Ammon's horn (tissue), 1 donor: ENCODE data around the gene SYPL1.

Source experiments
- DNase-seq: peaks from one replicate; pipeline ENCODE4 v3.0.0-alpha.2; 2016; ENCODE audit warnings: low spot score

Gene SYPL1

DNA sequence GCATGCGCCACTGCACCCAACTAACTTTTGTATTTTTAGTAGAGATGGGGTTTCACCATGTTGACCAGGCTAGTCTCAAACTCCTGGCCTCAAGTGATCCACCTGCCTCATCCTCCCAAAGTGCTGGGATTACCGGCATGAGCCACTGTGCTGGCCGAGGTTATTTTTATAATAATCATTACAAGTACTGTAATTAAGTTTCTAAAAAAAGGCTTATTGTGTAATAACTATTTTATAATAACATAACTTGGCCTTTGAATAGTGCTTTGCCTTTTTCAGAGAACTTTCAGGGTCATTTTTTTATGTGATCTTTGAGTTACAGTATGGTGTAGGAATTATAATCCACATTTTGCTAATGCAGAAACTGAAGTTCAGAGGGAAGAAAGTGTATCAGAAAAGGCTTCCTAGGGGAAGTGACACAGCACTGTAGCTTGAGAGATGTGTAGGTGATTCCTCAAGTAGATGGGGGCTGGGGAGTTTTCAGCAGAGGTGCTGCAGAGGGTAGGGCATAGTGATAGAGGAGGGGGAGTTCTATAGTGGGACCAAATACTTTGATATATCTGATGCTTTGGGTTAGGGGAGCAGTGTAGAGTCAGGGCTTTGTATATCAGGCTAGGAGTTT, 9.2 kb upstream of the SYPL1 start:
- no peak for DNase-seq

DNA sequence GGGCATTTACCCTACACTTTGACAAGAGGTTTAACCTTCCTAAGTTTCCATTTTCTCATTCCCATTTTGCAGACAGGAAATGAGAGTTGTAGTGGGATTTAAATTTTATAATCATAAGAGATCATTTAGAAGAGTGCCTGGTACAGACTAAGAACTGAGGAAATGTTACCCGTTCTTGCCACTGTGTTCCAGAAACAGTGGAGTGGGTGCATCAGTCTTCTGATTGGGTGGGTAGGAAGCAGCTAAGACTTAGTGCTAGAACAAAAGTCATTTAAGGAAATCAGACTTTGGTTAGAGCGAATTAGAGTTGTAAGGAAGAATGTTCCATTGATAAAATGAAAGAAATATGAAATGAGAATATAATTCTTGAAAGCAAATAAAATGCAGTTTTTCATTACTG, 8.4 kb upstream of the SYPL1 start:
- DNase-seq = no peak

DNA sequence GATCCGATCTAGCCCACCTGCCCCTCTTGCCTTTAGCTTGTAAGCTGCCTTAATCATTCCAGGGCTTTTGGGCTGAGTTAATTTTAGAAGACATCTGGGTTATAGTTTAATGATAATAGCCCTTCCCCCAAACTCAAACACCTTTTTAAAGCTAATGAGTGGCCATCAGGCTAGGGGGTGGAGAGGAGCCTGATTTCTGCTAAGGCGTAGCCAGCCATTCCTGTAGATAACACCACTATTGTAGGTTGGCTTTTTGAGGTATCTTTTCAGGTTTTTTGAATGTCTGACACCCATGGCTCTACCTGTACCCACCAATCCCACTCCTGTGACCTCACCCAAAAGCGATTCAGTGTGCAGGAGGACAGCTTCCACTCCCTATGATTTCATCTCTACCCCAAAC, 7.6 kb upstream of the SYPL1 start:
- DNase-seq = no peak

DNA sequence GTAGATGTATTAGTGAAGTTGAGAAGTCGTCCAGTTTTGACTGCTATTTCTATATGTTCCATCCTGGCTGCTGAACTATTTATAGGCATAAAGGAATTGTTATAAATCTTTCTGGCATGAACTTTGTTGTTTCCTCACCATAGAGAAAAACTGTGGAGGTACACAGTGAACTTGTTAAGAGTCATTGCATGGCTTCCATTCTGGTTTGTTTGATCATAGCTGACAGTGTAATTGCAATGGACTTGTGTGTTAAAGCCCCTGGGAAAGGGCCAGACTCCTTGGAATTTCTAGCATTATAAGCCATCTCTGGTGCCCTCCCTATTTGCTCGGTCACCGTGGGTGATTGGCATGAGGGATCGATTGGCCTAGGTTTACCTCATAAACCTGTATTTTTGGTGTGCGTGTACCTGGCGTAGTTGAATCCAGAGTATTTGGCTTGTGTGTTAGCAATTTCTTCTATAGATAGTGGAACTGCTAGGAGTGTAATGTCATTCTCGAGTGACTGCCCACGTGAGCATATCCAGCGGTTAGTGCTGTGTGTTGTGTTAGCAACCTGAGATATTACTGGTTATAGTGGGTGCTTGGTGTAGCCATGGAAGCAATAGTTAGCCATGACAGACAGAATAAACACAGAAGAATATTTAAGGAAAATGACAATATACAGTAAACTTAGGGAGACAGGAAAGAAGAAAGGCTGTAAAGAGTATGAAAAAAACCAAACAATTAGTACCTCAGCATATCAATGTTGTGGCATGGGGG, 5.9 kb upstream of the SYPL1 start:
- DNase-seq = no peak

DNA sequence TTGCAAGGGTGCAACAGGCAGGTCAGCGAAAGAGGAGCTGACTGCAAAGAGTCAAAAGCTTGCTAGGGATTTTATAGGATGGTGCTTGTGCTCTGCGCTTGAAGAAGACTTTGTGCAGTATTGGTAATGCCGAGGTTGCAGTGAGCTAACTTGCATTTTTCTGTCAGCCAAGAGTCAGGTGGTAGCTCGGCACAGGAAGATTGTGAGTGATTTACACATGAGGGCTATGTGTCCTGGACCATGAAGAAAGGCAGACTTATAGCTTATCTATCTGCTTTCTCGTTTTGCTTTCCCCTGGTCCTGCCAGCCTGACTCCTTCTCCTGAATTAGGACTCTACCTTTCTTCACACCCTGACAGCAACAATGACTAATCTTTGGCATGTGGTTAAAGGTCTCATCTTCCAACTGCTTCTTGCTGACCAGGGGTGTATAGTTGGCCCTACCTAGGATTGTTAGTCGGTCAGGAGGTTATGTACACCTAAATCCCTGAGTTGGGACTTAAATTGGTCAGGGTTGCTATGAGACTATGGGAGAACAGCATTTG, 4.1 kb upstream of the SYPL1 start:
- DNase-seq = no peak

DNA sequence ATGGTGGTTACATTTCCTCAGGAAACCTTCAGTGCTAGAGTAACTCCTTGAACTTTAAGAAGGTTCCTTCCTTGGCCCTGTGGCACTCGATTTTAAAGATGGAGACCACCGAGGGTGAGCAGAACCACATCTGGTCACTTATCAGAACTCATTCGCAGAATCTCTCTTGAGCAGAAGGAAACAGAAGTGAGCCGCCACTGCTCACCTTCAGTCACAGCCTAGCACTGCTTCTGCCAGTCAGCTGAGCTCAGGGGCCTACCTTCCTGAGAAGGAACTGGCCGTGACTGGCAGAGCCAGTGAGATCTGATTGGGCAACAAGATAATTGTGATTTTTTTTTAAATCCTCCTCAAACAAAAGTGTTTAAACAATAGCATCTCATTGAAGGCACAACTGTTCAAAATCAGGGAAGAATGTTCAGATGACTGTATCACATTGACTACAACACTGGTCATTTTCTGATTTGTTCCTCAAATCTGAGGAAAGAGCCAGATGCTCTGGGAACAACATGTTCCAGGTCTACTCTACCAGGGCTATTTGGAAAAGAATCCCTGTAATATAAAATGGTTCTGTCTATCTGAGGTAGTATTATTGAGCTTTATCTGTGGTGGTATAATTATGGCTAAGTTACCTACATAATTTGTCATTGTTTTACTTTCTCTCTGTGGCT, 2.7 kb upstream of the SYPL1 start:
- no peak for DNase-seq

DNA sequence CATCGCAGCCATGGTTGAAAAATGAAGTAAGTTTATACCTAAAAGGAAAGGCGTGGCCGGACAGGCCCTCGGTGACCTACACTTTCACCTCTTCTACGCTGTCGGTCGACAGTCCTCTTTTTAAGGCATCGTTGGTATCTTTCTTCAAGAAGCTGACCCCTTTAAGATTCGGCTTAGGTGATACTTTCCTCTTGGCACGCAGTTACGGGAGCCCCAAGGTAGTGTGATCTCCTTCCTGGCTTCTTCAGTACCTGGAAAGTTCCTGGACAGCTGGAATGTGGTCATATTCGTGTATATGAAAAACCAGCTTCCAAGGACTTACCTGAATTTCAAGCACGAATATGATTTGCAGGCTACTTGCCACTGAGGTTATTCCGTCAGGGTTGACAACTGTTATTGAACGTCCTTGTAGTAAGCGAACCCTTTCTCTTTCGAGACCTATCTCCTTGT, 885 bp upstream of the SYPL1 start:
- no peak for DNase-seq

DNA sequence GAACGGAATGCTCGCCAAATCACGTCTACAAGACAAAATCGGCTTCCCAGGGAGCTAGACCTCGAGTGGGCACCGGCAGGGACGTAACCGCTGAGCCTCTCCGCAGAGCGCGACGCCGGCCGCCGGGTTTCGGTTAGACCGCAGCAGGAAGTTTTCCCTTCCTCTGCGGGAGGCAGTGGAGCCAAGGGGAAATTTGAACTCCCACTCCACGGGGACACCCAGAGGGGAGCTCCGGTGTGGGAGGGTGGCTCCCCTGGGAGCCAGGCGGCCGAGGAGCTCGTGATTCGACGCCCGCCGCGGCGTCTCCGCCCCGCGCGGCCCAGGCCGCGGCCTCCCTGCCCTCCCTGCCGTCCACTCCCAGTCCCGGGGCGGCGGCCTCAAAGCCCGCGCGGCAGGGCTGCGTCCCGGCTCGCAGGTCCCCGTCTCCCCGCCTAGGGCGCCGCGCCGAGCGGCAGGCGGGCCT, 426 bp downstream of the SYPL1 start:
- peak; percentile 52 for DNase-seq

DNA sequence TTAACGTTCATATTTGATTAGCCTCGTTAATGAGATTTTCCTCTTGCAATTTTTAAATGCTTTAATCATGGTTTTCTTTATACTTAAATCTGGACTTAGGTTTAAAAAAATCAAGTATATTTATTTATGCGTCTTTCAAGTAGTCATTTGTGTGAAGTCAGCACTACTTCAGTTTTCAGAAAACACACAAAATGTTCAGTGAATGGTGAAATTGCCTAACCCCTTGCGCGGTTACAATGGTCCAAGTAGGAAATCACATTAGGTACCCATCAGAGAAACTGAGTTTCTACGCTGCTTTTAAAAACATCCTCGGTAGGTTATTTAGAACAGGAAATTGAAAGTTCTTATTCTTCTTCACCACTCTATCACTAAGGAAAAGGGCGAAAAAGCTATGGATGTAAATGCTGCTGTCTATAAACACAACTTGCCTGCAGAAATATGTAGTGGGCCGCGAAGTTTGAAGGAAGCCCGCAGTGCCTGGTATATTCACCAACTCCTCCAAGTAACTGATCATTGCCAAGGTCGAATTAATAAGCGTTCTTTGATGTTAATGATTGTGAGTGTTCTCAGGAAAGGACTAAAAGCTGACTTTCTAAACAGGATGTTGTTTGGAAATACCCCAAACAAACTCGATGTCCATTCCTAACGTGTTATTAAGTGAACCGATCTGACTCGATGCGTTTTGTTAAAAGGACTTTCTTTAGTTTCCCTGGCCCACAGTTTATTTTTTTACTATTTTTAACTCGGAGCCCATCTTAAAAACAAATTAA, 1.0 kb downstream of the SYPL1 start:
- DNase-seq = peak; percentile 22

DNA sequence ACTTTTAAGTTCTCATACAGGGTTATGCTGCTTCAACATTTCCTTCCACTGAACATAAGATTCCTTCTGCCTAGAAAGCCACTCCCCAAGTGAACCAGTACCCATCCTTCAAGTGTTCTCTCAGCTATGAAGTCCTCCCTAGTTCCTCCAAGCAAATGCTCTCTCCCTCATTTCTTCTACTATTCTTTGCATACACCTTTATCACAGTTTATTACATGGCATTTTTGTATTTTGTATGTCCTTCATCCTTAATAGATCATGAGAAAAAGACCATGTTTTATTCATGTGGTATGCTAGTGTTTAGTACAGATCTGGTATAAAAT, 1.9 kb downstream of the SYPL1 start:
- DNase-seq = no peak

DNA sequence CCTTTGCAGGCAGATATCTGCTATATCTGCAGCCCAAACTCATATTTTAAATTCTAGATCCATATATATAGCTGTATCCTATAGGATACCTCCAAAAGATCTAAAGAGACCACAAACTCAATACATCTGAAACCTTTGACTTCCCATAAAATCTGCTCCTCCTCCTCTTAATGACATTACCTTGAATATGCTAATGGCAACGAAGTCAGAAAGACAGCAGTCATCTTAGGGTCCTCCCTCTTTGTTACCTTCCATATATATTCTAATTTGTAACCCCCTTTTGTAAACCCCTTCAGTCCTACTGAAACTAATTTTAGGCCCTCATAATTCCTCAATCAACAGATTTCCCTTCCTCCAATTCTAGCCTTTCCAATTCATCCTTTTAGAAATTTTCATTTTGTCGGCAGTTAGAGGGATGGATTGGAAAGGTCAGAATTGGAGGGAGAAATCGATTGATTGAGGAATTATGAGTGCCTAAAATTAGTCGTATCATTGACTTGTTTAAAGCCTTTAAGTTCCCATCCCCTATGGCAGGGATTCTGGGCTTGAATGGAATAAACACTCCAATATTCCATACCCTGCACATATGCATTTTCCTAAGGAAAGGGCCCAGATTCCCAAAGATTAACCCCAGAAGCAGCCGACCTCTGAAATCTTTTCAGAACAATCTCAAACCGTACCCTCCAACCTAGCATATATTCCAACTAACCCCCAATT, 2.4 kb downstream of the SYPL1 start:
- DNase-seq = no peak

DNA sequence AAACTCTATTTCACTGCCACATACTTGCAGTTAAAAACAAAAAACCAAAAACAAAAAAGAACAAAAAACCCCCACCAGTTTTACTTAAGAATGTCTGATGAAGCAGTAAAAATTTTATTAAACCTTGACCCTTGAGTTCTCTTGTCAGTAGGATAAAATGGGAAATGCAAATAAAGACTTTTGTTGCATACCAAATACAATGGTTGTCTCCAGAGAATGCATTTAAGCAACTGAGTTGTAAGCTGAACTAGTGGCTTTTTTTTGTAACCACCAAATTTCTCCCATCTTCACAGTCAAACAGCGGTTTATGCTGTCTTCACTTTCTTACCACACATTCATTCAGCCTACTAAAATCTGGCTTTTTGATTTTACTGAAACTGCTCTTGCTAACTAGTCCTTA, 3.1 kb downstream of the SYPL1 start:
- no peak for DNase-seq

DNA sequence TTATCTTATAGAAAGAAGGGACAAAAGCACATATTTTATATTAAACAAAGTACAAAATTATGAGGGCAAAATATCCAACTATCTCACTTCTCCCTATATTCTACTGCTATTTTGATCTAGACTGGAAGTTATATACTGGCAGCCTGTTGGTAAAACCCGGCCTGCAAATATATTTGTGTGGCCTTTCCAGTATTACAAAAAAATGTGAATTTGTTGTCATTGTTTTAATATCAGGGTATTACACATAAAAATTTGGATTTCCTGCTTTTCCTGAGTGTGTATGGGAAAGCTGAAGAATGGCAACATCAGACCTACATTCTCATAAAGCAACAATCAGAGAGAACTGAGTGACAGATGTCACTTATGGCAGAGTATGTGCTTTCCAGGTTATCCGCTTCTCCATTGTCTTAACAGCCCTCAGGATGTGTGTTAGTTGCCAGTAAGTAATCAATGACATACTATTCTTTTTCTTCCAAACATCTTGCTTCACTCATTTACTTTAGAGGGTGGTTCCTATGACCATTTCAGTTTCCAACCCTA, 7.3 kb downstream of the SYPL1 start:
- no peak for DNase-seq

DNA sequence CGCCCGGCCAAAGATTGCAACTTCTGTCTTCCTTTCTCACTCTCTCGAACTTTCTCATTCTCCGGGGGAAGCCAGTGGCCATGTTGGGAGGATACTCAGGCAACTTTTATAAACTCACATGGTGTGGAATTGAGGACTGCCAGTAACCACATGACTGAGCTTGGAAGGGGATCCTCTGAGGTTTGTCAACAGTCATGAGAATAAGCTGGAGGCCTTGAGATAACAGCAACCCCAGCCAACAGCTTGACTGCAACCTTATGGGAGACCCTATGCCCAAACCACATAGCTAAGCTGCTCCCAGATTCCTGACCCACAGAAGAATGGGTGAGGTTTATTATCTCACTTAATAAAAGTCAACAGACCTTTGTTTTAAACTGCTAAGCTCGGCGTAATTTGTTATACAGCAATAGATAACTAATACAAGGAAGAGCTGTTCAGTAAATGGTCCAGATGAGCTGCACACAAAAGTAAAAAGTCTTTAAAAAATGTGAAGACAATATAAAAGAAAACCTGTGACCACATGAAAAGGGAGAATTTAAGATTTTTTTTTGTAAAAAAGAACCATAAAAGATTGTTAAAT, 9.6 kb downstream of the SYPL1 start:
- DNase-seq = no peak

DNA sequence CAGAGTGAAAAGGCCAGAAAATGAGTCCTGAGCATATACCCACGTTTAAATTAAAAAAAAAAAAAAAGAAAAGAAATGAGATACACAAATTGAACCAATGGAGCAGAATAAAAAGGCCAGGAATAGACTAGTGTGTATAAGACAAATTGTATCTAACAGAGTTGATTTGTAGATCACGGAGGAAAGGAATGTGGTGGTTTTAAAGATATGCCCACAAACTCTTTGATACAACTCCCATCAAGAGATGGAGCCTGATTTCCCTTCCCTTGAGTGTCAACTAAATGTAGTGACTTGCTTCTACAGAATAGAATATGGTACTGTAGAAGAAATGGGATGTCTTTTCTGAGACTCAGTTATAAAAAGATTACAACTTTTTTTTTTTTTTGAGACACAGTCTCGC, 10.4 kb downstream of the SYPL1 start:
- DNase-seq = no peak

DNA sequence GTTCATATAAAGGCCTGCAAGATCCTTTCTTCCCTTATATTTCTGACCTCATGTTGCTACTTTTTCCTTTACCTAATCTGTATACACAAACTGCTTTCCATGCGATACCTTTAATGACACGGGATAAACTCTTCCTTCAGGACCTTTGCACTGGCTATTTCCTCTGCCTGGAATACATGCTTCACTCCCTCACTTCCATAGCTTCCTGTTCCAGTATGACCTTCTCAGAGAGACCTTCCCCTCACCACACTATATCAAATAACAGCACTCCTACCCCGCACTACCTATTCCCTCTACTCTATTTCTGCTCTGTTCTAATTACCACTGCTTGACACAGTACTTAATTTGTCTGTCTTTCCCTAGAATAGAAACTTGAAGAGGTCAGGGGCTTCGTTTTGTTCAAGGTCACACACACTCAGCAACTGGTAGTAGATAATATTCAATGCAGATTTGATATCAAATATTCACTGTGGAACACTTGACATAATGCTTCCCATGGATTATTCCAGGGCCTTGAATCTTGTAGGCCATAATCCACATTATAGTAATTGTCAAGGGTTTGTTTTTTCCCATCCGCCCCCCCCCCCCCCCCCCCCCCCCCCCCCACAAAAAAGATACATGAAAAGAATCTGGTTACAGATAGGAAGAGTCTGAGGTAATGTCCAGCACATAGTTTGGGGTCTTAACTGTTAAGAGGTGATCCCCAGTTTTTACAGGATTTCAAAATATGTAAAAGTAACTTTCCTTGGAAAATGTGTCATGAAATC, 11.1 kb downstream of the SYPL1 start:
- DNase-seq = no peak

DNA sequence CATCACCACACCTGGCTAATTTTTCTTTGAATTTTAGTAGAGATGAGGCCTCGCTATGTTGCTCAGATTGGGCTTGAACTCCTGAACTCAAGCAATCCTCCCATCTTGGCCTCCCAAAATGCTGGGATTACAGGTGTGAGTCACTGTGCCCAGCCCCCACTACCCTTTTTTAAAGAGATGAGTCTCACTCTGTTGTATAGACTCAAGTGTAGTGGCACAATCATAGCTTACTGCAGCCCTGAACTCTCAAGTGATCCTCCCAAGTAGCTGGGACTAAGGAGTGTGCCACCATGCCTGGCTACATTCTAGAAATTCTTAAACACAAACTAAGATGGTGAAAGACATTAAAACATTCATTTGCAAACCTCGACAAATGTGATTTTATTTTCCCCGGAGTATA, 12.6 kb downstream of the SYPL1 start:
- DNase-seq = no peak

DNA sequence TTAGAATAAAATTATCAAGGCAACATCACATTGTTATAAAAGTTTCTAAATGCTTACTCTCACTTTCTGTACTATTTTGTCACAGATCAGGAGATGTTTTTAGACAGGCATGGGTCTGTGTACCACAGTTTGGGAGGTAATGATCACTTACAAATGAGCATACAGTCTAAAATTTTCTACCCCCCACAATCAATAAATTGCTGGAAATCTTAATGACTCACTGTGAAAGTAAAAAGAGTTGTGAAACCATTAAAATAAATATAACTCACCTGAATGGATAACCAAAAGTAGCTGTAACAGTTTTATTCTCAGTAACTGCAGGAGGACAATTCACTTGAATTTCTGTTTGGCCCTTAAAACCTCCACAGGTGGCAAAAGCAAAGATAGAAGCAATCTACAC, 13.2 kb downstream of the SYPL1 start:
- DNase-seq = no peak

DNA sequence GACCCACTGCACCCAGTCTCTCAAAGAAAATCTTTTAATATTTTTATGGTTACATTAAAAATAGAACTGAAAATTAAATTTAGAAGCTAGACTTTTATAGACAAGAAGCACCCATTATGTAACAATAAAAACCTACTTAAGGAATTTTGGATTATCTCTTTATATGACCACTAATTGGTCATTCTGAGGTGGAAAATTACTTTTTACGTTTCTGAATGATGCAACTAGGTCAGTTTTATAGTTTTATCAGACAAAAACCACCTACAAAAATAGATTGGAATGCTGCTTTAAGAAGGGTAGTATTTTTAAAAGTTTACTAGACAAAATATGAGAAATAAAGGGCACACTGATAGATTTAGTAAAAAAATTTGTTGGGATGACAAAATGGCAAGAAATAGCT, 16.5 kb downstream of the SYPL1 start:
- DNase-seq = no peak

DNA sequence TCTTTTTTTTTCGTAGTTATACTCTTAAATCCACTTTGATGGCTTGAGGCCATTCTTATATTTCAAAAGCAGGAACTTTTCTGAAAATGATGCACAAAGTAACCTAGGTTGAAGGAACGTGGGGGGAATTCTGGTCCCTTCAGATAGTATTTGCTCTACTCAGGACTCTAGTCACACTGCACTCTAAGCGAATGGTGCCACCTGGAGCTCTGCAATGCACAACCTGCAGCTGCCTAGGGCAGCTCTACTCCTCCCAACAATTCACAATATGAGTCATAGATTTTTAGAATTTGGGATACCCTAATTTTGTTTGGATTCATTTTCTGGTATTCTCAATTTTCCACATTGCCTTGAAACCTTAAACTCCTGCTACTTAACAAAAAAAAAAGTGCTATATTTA, 17.3 kb downstream of the SYPL1 start:
- no peak for DNase-seq
